ENCODE measurements around the gene FZD4.
"Not testable (repeated sequence)": the region's sequence is repeated elsewhere in the genome, so short reads cannot be mapped to it uniquely, and the experiment has no call there.

FZD4 gene

DNA sequence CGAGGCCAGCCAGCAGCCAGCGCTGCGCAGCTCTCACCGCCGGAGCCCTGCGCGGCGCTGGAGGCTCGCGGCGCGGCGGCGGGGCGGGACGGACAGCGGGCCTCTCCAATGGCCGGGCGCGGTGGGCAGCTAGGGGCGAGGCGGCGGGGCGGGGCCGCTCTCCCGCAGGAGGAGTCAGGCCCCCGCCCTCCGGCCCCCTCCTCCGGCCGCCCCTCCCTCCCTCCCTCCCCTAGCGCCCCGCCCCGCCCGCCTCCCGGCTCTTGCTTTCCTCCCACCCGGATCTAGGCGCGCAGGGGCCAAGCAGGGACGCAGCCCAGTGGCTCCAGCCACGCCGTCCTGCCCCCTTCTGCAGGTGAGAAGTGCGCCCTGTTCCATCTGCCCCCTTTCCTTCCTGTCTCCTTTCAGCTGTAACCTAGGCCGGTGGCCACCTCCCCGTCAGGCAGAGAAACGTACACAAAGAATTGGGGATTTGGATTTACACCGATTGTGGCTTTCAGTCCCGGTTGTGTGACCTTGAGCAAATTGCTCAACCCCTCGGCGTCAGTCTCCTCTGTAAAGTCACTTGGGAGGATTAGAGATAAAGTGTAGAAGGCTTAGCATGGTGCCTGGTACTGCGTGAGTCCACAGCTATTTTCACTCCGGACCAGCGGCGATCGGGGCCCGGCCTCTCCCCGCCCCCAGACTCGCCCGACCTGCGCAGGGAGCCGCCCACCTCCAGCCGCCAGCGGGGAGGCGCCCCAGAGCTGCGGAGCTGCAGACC, at the start of gene FZD4:
TSS of gene FZD4 (minus strand) at position 35 of the 760 bp plus-strand sequence. CDS start 310 bp downstream, outside the sequence.
- DNase-seq (ENCODE audit: low read depth, low spot score), result peak; percentile 92

DNA sequence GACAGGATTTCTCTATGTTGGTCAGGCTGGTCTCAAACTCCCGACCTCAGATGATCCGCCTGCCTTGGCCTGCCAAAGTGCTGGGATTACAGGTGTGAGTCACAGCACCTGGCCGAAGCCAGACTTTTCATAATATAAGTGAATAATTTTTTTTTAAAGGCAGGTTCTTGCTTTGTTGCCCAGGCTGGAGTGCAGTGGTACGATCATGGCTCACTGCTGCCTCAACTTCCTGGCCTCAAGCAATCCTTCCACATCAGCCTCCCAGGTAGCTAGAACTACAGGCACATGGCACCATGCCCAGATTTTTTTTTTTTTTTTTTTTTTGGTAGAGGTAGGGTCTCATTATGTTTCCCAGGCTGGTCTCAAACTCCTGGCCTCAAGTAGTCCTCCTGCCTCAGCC, 49.1 kb upstream of the FZD4 start:
- not testable (repeated sequence) for DNase-seq (ENCODE audit: low read depth, low spot score)

DNA sequence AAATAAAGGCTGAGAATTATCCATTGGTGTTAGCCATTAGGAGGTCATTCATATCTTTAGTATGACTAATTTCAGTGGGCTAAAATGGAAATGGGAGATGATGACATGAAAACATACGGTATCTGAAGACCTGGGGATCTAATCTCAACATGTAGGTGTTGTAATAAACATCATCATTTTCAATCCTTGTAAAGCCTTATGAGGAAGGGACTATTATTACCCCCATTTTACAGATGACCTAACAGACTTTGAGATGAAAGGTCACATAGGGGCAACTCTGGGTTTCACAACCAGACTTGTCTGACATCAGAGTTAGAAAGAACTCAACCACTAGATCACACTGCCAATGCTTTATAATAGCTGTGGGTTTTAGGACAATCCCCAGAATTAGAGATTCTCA, 47.7 kb upstream of the FZD4 start:
- no peak for DNase-seq (ENCODE audit: low read depth, low spot score)

DNA sequence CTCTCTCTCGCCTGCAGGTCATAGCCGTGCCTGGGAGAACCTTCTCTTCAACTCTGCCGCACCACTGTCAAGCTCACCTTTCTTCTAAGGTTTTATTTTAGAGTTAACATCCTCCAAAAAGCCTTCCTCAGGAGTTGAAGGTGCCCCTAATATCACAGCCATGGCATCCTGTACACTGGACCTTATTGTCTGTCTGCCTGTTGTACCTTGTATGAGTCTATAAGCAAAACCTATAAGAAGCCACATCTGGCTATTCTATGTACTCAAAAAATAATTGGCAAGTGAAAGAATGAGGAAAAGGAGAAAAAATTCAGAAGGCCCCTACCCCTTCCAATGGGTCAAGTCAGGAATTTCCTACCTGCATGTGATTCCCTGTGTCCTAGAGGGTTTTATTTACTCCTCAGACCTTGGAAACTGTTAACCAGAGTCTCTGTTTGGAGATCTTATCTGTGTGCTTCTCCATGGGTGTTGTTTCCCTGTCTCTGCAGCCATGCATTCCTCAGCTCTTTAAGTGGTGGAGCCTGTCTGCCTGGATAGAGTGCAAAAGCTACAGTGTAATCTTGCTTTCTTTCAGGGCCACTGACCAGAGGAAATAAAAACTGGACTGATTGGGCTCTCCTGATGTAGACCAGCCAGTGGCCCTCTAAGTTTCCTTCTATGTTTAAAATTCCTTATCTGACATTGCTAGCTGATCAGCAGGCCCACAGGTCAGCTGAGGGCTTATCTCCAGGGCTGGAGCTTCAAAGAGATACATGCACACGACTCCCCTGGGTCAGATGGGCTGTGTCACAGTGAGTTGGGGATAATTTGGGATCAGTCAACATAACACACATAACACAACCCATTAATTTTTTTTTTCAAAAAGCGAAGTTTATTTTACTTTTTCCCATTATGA, 44.9 kb upstream of the FZD4 start:
- peak; percentile 95 for DNase-seq (ENCODE audit: low read depth, low spot score)

DNA sequence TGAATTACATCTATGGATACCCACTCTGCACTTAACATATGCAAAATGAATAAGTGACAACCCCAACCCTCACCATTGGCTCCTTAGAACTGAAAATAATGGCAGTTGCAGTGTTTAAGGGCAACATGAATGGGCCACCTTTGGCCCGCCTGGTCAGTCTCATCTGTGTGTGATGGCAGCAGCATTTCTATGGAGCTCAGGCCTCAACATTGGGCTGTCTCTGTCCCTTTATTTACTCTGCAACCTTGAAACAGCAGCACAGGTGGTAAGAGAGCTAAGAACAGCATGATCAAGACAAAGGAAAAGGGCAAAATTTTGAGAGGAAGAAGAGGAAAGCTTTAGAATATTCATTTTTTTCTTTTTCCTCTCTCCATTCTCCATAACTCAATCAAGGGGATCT, 44.2 kb upstream of the FZD4 start:
- no peak for DNase-seq (ENCODE audit: low read depth, low spot score)

DNA sequence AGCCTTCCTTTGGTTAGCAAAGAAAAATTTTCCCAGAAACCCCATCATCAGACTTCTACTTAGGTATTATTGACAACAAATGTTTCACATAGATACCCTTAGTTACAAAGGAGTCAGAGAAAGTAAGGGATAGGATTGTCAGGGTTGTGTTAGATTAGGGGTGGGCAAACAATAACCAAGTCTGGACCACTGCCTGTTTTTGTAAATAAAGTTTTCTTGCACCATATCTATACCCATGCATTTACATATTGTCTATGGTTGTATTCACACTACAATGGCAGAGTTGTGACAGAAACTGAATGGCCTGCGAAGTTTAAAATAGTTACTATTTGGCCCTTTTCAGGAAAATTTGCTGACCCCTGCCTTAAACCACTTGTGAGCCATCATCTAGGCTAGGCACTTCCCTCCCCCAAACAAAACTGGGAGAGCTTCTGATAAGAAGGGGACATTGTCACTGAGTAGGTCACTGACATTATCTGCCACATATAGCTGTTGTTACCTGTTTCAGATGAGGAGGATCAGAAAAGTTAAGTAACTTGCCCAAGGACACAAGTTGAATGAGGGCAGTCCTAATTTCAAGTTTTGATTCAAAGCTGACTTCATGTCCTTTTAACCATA, 41.9 kb upstream of the FZD4 start:
- DNase-seq (ENCODE audit: low read depth, low spot score), result no peak

DNA sequence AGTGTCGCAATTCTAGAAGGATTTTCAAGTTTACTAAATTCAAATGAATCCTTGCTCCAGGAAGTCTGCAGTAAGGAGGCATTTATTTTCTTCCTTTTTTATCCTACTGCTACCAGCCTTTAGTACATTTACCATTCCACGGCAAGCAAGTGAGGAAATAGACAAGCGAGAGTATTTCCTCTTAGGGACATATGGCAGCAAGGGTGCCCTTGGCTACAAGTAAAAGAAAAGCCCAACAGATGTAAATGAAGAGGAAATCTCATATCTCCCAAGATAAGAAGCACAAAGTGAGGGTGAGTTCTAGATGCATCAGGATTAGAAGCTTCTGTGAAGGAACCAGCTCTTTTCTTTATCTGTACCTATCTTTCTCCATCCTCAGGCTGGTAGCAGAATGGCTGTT, 37.8 kb upstream of the FZD4 start:
- DNase-seq (ENCODE audit: low read depth, low spot score), result no peak

DNA sequence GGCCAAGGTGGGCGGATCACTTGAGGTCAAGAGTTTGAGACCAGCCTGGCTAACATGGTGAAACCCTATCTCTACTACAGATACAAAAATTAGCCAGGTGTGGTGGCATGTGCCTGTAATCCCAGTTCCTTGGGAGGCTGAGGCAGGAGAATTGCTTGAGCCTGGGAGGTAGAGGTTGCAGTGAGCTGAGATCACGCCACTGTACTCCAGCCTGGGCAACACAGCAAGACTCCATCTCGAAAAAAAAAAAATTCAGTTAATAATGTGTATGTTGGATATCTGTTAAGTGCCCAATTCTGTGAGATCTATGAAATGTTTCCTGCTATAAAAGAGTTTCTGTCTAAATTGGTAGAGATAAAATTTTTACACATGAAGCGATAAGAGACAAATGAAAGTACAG, 37.1 kb upstream of the FZD4 start:
- not testable (repeated sequence) for DNase-seq (ENCODE audit: low read depth, low spot score)

DNA sequence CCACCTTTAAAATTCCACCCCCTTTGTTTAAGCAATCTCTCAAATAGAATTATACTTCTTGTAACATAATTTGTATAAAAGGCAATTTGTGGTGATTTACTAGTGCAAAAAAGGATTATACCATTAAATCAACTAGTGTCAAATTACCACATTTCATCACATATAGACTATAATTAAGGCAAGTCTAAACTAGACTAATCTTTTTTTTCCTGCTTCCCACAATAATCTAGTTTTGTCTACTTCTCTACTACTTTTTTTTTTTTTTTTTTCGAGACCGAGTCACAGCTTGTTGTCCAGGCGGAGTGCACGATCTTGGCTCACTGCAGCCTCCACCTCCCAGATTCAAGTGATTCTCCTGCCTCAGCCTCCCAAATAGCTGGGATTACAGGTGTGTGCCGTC, 36.1 kb upstream of the FZD4 start:
- no peak for DNase-seq (ENCODE audit: low read depth, low spot score)

DNA sequence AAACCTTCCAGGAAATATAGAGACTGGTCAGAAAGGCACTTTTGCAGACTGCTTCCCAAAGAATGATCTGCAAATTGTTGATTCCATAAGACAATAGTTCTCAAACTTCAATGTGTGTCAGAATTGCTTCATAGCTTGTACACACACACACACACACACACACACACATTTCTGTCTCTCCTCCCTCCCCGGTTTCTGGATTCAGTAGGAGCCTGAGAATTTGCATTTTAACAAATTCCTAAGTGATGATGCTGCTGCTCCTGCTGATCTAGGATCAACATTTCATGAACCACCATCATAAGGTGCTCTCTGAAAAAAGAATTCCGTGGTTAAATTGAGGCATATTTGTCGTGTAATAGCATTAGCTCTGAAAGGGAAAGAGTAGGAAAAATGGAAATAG, 35.3 kb upstream of the FZD4 start:
- DNase-seq (ENCODE audit: low read depth, low spot score), result peak; percentile 34

DNA sequence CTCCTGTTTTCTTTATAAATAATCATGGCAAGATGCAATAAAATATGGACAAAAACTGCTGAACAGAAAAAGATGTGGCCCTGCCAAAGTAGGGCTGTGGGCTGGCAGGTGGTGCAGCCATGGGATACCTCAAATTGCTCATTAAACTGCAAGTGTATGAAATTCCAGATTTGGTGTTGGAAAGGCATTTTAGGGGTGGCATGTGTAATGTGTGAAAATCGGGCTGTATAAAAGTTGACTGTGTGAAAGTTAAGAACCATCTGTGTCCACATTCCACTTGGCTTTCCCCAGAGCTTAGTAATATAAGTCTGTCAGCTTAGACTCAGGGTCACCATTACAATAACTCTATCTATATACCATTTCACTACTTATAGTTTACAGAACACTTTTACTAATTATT, 34.8 kb upstream of the FZD4 start:
- no peak for DNase-seq (ENCODE audit: low read depth, low spot score)

DNA sequence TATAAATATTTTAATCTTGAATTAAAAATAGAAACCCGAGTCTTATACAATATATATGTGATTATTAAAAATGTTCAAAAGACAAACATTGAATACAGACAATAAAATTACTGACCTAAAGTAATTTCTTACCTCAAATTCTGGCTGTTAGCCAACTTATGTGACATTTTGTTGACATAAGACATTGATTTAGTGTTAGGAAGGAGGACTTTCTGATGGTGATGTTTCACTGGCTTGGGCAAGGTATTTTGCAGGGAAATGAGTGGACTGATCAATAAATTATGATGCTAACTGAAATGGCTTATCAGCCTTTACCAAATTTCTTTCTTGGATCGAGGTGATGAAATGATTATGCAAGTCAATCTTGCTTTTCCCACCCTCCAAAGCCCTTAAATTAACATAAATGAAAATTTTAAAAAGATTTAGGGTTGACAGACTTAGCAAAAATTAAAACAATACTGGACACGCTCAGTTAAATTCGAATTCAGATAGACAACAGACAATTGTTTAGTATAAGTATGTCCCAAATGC, 33.2 kb upstream of the FZD4 start:
- DNase-seq (ENCODE audit: low read depth, low spot score), result no peak

DNA sequence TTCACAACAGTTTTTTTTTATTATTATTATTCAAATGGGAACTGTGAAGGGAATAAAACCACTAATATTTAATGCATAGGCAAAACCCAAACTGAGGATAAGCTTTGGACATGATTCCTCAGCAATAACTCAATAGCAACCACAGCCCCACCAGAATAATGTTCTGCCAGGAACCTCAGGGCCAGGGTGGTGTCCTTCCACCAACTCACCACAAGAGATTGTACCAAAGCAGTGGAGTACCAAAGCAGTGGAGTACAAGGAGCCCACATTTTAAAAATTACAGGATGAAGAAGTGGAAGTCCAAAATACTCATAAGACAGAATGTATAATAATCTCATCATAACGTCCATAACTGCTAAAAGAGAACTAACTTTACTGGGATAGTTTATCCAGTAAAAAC, 32.5 kb upstream of the FZD4 start:
- no peak for DNase-seq (ENCODE audit: low read depth, low spot score)

DNA sequence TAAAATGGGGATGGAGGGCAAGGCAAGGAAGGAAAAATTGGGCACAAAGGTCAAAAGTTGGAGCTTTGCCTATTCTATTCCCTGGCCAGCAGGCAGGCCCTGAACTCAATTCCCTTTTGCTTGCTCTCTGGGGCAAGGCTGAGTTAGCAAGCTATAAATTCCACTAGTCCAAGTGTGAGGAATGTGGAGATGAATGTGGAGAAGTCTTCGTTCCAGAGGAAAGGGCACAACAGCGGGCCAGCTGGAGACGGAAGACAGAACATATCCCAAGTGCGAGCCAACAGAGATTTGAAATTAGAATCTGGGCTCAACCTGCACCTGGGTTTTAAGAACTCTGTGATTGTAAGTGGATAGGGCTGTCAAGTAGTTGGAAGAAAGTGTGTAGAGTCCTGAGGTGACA, 29.5 kb upstream of the FZD4 start:
- no peak for DNase-seq (ENCODE audit: low read depth, low spot score)

DNA sequence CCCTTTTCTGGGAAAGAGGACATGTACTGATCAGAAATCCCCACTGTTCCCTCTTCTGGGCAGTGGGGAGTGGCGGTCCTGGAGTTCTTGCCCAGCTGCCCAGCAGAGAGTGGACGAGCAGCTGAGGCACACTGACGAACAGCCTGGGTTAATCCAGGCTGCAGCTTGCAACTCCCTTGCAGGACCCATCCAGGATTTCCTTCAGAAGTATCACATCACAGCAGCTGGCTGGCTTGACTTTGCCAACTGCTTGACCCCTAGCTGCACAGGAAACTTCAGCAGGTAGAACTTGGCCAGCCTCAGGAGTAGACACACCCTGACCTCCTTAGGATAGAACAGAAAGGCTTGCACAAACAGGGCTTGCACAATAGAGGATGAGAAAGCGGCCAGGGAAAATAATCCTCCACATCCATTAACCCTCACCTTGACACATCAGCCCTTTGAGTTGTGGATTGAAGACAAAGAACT, 27.9 kb upstream of the FZD4 start:
- no peak for DNase-seq (ENCODE audit: low read depth, low spot score)

DNA sequence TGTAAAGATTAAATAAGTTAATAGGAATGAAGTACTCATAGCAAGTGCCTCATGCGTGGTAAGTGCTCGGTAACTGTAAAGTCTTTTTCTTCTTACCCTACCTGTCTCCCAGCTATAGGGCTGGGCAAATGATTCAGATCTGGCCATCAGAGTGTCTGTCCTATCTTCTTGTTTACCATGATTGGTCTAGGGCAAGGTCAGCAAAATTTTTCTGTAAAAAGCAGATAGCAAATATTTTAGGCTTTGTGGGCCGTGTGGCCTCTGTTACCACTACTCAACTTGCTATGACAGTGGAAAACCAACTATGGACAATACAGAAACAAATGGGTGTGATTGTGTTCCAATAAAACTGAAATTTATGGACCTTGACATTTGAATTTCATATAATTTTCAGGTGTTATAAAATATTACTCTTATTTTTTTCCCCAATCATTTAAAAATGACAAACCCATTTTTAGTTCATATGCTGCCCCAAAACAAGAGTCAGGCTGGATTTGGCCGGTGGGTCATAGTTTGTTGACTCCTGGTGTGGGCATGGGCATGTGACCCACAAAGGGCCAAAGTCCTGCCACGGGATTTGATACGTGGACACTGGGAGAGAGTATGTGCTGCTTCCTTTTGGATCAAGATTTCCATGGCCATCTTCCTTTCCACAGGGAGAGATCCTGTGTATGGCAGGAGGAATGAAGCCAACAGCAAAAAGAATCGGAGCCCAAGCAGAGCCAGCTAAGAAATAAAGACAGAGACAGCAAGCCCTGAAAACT, 26.8 kb upstream of the FZD4 start:
- no peak for DNase-seq (ENCODE audit: low read depth, low spot score)

DNA sequence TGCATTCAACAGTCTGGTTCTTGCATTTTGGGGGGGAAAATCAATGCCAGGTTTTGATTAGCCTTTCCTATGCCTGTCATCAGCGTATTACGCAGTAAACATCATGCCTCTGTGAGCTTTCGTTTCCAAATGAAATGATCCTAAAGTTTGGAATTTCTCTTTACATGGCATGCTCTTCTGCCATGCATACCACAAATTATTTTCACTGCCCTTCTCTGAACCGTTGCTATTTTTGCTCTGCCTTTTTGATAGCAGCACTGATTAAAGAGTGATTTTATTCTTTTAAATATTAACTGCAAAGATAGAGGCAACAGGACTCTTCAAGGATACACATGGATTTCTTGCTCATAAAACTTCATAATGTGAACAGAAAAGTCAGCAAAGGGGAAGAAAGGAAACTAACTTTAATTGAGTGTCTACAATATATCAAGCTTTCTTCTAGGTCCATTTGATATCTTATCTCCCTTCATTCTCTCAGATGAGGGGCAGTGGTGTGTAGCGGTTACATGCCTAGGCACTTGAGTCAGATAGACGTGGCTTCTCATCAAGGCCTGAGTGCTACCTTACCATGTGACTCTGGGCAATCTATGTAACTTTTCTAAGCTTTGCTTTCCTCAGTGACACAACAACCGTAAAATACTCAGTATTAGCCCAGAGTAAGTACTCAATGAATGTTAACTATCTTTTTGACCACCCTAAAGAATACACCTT, 25.0 kb upstream of the FZD4 start:
- DNase-seq (ENCODE audit: low read depth, low spot score), result no peak

DNA sequence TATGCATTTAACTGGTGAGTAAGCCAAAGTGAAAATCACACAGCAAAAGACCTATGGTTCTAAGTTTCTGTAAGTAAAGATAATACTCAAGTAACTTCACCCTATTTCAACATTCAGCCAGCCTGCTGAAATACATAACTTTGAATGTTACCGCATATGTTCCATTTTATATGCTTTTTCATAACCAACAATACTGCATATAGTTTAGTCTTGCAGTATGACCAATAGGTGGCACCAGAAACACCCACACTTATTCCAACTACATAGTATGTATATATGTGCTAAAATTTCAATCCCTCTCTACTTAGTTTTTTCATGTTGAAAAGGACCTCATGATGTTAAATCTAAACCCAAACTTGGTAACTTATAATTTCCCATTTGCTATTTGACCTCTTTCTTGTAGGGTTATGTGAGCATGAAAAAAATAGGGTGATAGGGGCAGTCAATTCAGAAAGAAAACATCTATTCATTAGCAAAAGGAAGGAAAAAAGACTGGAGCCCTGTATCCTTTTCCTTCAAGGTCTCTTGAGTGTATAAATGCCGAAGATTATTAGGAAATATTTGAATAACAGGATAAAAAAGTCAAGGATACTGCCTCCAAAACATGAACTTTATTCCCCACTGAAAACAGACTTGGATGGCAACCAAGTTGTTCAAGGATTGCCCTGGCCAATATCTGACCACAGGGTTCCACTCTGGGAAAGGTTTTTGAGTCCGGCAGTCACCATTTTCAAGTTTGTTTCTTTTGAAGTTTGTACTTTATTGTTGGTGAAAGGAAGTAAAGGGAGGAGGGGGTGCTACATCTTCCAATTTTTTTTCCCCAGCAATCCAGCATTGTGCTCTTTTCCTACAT, 23.8 kb upstream of the FZD4 start:
- no peak for DNase-seq (ENCODE audit: low read depth, low spot score)

DNA sequence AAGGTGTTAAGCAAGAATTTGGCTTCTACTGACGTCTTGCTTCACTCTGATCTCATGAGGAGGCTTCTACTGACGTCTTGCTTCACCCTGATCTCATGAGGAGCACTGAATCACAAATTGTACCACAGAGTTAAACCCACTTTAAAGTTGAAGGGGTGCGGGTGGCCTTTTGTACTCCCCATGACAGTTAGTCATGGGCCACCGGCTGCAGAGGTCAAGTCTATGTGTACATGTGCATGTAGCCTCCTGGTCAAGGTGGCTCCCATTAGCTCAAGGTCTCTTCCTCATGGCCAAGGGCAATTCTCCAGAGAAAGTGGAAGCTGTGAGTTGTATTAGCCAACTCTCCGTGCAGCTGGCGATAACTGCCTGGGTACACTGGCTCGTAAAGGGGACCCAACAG, 23.1 kb upstream of the FZD4 start:
- DNase-seq (ENCODE audit: low read depth, low spot score), result no peak

Data from ELF-1 (cell line).